WTC11 (cell line): Measurements from ENCODE around the gene MLPH. TPM values are rescaled to one million over a fixed set of nuclear protein-coding genes. Genes with fewer than 3 reads are reported as not detected.
A peak's percentile ranks its signal among the peaks of the same experiment; 100 is the strongest.
"Not testable (repeated sequence)": the region's sequence is repeated elsewhere in the genome, so short reads cannot be mapped to it uniquely, and the experiment has no call there.

Source experiments
- ATAC-seq: fragments of 200-7000 bp; cut with Tn5 transposase; 2 replicates; pipeline ENCODE4 v1.10.0; 2021; ENCODE audit warnings: mild to moderate bottlenecking, moderate library complexity
- CTCF ChIA-PET: fragments of 300-600 bp; sonication (Branson Sonifier 250); formaldehyde crosslinking; loops from one replicate; lab custom pipeline; 2021; ENCODE audit warnings: antibody characterized with exemption; lab: Charles Lee
- POLR2A ChIA-PET: fragments of 350-600 bp; sonication (Branson Sonifier 250); formaldehyde crosslinking; loops from one replicate; lab custom pipeline; 2021; ENCODE audit warnings: antibody characterized with exemption; lab: Charles Lee
- DNase-seq: peaks from one replicate; pipeline ENCODE4 v3.0.0; 2021; ENCODE audit warnings: low spot score
- H3K27ac Mint-ChIP-seq: 2 replicates; pipeline ENCODE4 v1.8.0; 2021; ENCODE audit warnings: mixed read lengths
- H3K27me3 Mint-ChIP-seq: 2 replicates; pipeline ENCODE4 v1.8.0; 2021; ENCODE audit warnings: low read depth, mild to moderate bottlenecking, moderate library complexity, mixed read lengths
- H3K36me3 Mint-ChIP-seq: 2 replicates; pipeline ENCODE4 v1.8.0; 2021; ENCODE audit warnings: mixed read lengths
- H3K4me1 Mint-ChIP-seq: 2 replicates; pipeline ENCODE4 v1.8.0; 2022; ENCODE audit warnings: mixed read lengths
- H3K4me3 Mint-ChIP-seq: 2 replicates; pipeline ENCODE4 v1.8.0; 2021; ENCODE audit warnings: mild to moderate bottlenecking, moderate library complexity, mixed read lengths
- H3K9me3 Mint-ChIP-seq: 2 replicates; pipeline ENCODE4 v1.8.0; 2021; ENCODE audit warnings: mixed read lengths
- AFF4 ChIP-seq: sonication (generic); formaldehyde crosslinking; IDR thresholded peaks from 2 replicates; pipeline ENCODE4 v1.8.1; 2023; ENCODE audit warnings: mild to moderate bottlenecking, missing genetic modification reagents, borderline replicate concordance
- CDX4 ChIP-seq: fragments of 250-450 bp; sonication (Bioruptor Pico); IDR thresholded peaks from 2 replicates; pipeline ENCODE4 v1.9.0; 2021; ENCODE audit warnings: moderate library complexity, mild to moderate bottlenecking, inconsistent platforms, borderline replicate concordance
- EMX1 ChIP-seq: fragments of 250-450 bp; sonication (Bioruptor Pico); IDR thresholded peaks from 2 replicates; pipeline ENCODE4 v1.8.0; 2021; ENCODE audit warnings: mild to moderate bottlenecking
- ESRRA ChIP-seq: sonication (generic); formaldehyde crosslinking; IDR thresholded peaks from 2 replicates; pipeline ENCODE4 v1.8.1; 2022; ENCODE audit warnings: mild to moderate bottlenecking, missing genetic modification reagents, borderline replicate concordance
- GABPB1 ChIP-seq: sonication (generic); formaldehyde crosslinking; IDR thresholded peaks from 2 replicates; pipeline ENCODE4 v1.8.1; 2023; ENCODE audit warnings: mild to moderate bottlenecking, missing genetic modification reagents
- GRHL2 ChIP-seq: fragments of 250-450 bp; sonication (Bioruptor Pico); IDR thresholded peaks from 2 replicates; pipeline ENCODE4 v1.8.0; 2022; ENCODE audit warnings: mild to moderate bottlenecking, moderate library complexity; ENCODE audit not compliant: insufficient replicate concordance, severe bottlenecking
- MXD4 ChIP-seq: fragments of 250-450 bp; sonication (Bioruptor Pico); IDR thresholded peaks from 2 replicates; pipeline ENCODE4 v1.8.0; 2021; ENCODE audit warnings: mild to moderate bottlenecking, moderate library complexity, borderline replicate concordance
- SMAD4 ChIP-seq: sonication (generic); formaldehyde crosslinking; IDR thresholded peaks from 2 replicates; pipeline ENCODE4 v1.8.0; 2022; ENCODE audit warnings: mild to moderate bottlenecking, missing genetic modification reagents
- SOX15 ChIP-seq: fragments of 250-450 bp; sonication (Bioruptor Pico); IDR thresholded peaks from 2 replicates; pipeline ENCODE4 v1.9.0; 2021; ENCODE audit warnings: mild to moderate bottlenecking
- SP1 ChIP-seq: sonication (generic); formaldehyde crosslinking; conservative IDR thresholded peaks from 2 replicates; pipeline ENCODE4 v1.8.1; 2022; ENCODE audit warnings: missing genetic modification reagents
- STAT6 ChIP-seq: sonication (generic); formaldehyde crosslinking; conservative IDR thresholded peaks from 2 replicates; pipeline ENCODE4 v1.8.1; 2023; ENCODE audit warnings: mild to moderate bottlenecking, low read depth, missing genetic modification reagents, moderate library complexity
- TP53 ChIP-seq: sonication (generic); formaldehyde crosslinking; IDR thresholded peaks from 2 replicates; pipeline ENCODE4 v1.8.1; 2023; ENCODE audit warnings: mild to moderate bottlenecking, missing genetic modification reagents
- ZMAT4 ChIP-seq: fragments of 250-450 bp; sonication (Bioruptor Pico); IDR thresholded peaks from 2 replicates; pipeline ENCODE4 v1.9.0; 2021; ENCODE audit warnings: mild to moderate bottlenecking
- ZNF121 ChIP-seq: sonication (generic); formaldehyde crosslinking; IDR thresholded peaks from 2 replicates; pipeline ENCODE4 v1.8.0; 2023; ENCODE audit warnings: missing genetic modification reagents
- ZNF317 ChIP-seq: sonication (generic); formaldehyde crosslinking; IDR thresholded peaks from 2 replicates; pipeline ENCODE4 v1.8.1; 2023; ENCODE audit warnings: low read depth, mild to moderate bottlenecking, moderate library complexity, missing genetic modification reagents, borderline replicate concordance
- ZNF671 ChIP-seq: fragments of 250-450 bp; sonication (Bioruptor Pico); IDR thresholded peaks from 2 replicates; pipeline ENCODE4 v1.8.0; 2021; ENCODE audit warnings: mild to moderate bottlenecking
- total RNA-seq: library from RNA; stranded (reverse); gene quantifications from 3 replicates; pipeline ENCODE4 v1.2.3, GENCODE V29; 2021

Gene MLPH
- total RNA-seq, 1 experiment from 2014 or later = 10.3 TPM

- H3K36me3 Mint-ChIP-seq = no peaks in the 10 kb centered on the region
- ChIA-PET CTCF (interaction anchor here (1.4 to 5.5 kb wide), 5 partner anchors 8 to 93 kb away, joined by 5 to 37 read pairs (median 32); no protein-coding TSS in a partner anchor), POLR2A (interaction anchor here (2.0 kb wide), 1 partner anchor 9 kb away, joined by 8 read pairs; no protein-coding TSS in a partner anchor)
- no peaks in the 10 kb centered on the region; the same call in 1 of the 2 replicates for H3K27me3 Mint-ChIP-seq
- DNase-seq (no peak), ATAC-seq (no peak; the same call in 1 of the 2 replicates)
- peak overlapping the region; percentile 91 for H3K27ac Mint-ChIP-seq
- H3K4me3 Mint-ChIP-seq = peak overlapping the region; percentile 28; the same call in 1 of the 2 replicates
- peaks cover 76% of the 10 kb centered on the region for H3K4me1 Mint-ChIP-seq
- no peaks in the 10 kb centered on the region for H3K9me3 Mint-ChIP-seq
- TF ChIP-seq SOX15 (CRISPR knock-in tag) = no peak
- TF ChIP-seq CDX4 (CRISPR knock-in tag) = no peak
- TF ChIP-seq TP53 = no peak
- TF ChIP-seq ZMAT4 (CRISPR knock-in tag) = no peak
- no peak for TF ChIP-seq SP1
Measured at GRCh38 chr2:237593596-237594320, 106.7 kb downstream of the MLPH start.

- peak overlapping the region; percentile 91 for H3K27ac Mint-ChIP-seq
- H3K36me3 Mint-ChIP-seq = no peaks in the 10 kb centered on the region
- H3K9me3 Mint-ChIP-seq = no peaks in the 10 kb centered on the region
- peaks cover 78% of the 10 kb centered on the region for H3K4me1 Mint-ChIP-seq
- ChIA-PET POLR2A (interaction anchor here (2.0 kb wide), 1 partner anchor 10 kb away, joined by 8 read pairs; no protein-coding TSS in a partner anchor), CTCF (interaction anchor here (0.7 to 5.5 kb wide), 9 partner anchors 7 to 152 kb away, joined by 3 to 37 read pairs (median 5); no protein-coding TSS in a partner anchor)
- H3K27me3 Mint-ChIP-seq = no peaks in the 10 kb centered on the region; the same call in 1 of the 2 replicates
- DNase-seq (no peak), ATAC-seq (no peak)
- TF ChIP-seq ESRRA = no peak
- H3K4me3 Mint-ChIP-seq = peak overlapping the region; percentile 28
Measured at GRCh38 chr2:237594514-237594871, 107.4 kb downstream of the MLPH start.

GRCh38 chr2:237595829-237596519 is 108.9 kb downstream of the MLPH start:
- POLR2A ChIA-PET, H3K27ac Mint-ChIP-seq, H3K27me3 Mint-ChIP-seq, DNase-seq, H3K36me3 Mint-ChIP-seq, H3K4me3 Mint-ChIP-seq, H3K9me3 Mint-ChIP-seq, ATAC-seq: not testable (repeated sequence)
- TF ChIP-seq EMX1 (CRISPR knock-in tag) = peak; percentile 58; the same call in 1 of the 2 replicates
- peak; percentile 79; the same call in 1 of the 2 replicates for TF ChIP-seq ZNF121 (CRISPR knock-in tag)
- peaks cover 80% of the 10 kb centered on the region for H3K4me1 Mint-ChIP-seq
- CTCF ChIA-PET = interaction anchor here (2.0 kb wide), 1 partner anchor 24 kb away, joined by 10 read pairs; no protein-coding TSS in a partner anchor

- H3K4me1 Mint-ChIP-seq = peaks cover 80% of the 10 kb centered on the region
- no peak for DNase-seq
- ATAC-seq = no peak
- H3K27me3 Mint-ChIP-seq = no peaks in the 10 kb centered on the region; the same call in 1 of the 2 replicates
- ChIA-PET CTCF (interaction anchor here (0.9 to 2.0 kb wide), 2 partner anchors 18 to 24 kb away, joined by 3 to 10 read pairs; no protein-coding TSS in a partner anchor), POLR2A (no interaction called here)
- no peak overlapping the region for H3K4me3 Mint-ChIP-seq
- H3K9me3 Mint-ChIP-seq = no peaks in the 10 kb centered on the region
- no peak for TF ChIP-seq AFF4 (CRISPR knock-in tag)
- TF ChIP-seq GRHL2 (CRISPR knock-in tag) = no peak
- no peak for TF ChIP-seq ZNF671
- no peak for TF ChIP-seq STAT6 (CRISPR knock-in tag)
- no peak for TF ChIP-seq ZNF317 (CRISPR knock-in tag)
- TF ChIP-seq ZNF121 (CRISPR knock-in tag) = no peak
- TF ChIP-seq MXD4 (CRISPR knock-in tag) = no peak
- TF ChIP-seq SMAD4 (CRISPR knock-in tag) = no peak
- no peak for TF ChIP-seq ESRRA
- no peak for TF ChIP-seq GABPB1 (CRISPR knock-in tag)
- H3K27ac Mint-ChIP-seq = no peak overlapping the region
- H3K36me3 Mint-ChIP-seq = no peaks in the 10 kb centered on the region
Measured at GRCh38 chr2:237596520-237597195, 109.6 kb downstream of the MLPH start.
